GM19099 (cell line): Measurements from ENCODE around the gene NDFIP2.

ENCODE experiments used
- POLR2A ChIP-seq: IDR thresholded peaks from 3 replicates; pipeline ENCODE4 v1.6.1; 2011; ENCODE audit warnings: low read depth; ENCODE audit not compliant: insufficient read length; ENCODE audit errors: extremely low read depth

NDFIP2 gene

GRCh38 chr13:79452239-79452913, 28.6 kb upstream of the NDFIP2 start:
- no peak for TF ChIP-seq POLR2A

GRCh38 chr13:79455331-79455730, 25.6 kb upstream of the NDFIP2 start:
- TF ChIP-seq POLR2A: no peak

- TF ChIP-seq POLR2A: no peak
Observed at GRCh38 chr13:79456051-79456450, 24.9 kb upstream of the NDFIP2 start.

- no peak for TF ChIP-seq POLR2A
Observed at GRCh38 chr13:79456656-79457365, 24.1 kb upstream of the NDFIP2 start.

- TF ChIP-seq POLR2A: no peak
Observed at GRCh38 chr13:79457390-79457789, 23.6 kb upstream of the NDFIP2 start.

- no peak for TF ChIP-seq POLR2A
Observed at GRCh38 chr13:79457948-79458347, 23.0 kb upstream of the NDFIP2 start.

GRCh38 chr13:79458436-79458835, 22.5 kb upstream of the NDFIP2 start:
- no peak for TF ChIP-seq POLR2A

GRCh38 chr13:79459906-79460305, 21.0 kb upstream of the NDFIP2 start:
- TF ChIP-seq POLR2A: no peak

GRCh38 chr13:79462895-79463294, 18.1 kb upstream of the NDFIP2 start:
- TF ChIP-seq POLR2A: no peak

GRCh38 chr13:79463604-79464003, 17.4 kb upstream of the NDFIP2 start:
- TF ChIP-seq POLR2A: no peak

GRCh38 chr13:79466872-79467271, 14.1 kb upstream of the NDFIP2 start:
- TF ChIP-seq POLR2A: no peak

GRCh38 chr13:79468402-79468801, 12.6 kb upstream of the NDFIP2 start:
- no peak for TF ChIP-seq POLR2A

- TF ChIP-seq POLR2A: no peak
Observed at GRCh38 chr13:79468819-79469218, 12.1 kb upstream of the NDFIP2 start.

- no peak for TF ChIP-seq POLR2A
Observed at GRCh38 chr13:79469608-79470007, 11.3 kb upstream of the NDFIP2 start.

GRCh38 chr13:79470666-79471065, 10.3 kb upstream of the NDFIP2 start:
- TF ChIP-seq POLR2A: no peak

GRCh38 chr13:79475569-79475968, 5.4 kb upstream of the NDFIP2 start:
- TF ChIP-seq POLR2A: no peak
